WI38 (cell line): ENCODE results near the gene FMN2.
"Not testable (repeated sequence)": the region's sequence is repeated elsewhere in the genome, so short reads cannot be mapped to it uniquely, and the experiment has no call there.

Source experiments
- H3K4me3 ChIP-seq: 2 replicates; pipeline ENCODE4 v1.5.1; 2011; ENCODE audit warnings: low read depth, mild to moderate bottlenecking, control low read depth, low read length
- CTCF ChIP-seq: IDR thresholded peaks from 2 replicates; pipeline ENCODE4 v1.5.1; 2012; ENCODE audit warnings: low read depth, mild to moderate bottlenecking, control low read depth, low read length

FMN2 gene

GRCh38 chr1:240414237-240414636 lies 322.6 kb downstream of the FMN2 start:
- TF ChIP-seq CTCF, result no peak
- no peak overlapping the region for H3K4me3 ChIP-seq

DNA sequence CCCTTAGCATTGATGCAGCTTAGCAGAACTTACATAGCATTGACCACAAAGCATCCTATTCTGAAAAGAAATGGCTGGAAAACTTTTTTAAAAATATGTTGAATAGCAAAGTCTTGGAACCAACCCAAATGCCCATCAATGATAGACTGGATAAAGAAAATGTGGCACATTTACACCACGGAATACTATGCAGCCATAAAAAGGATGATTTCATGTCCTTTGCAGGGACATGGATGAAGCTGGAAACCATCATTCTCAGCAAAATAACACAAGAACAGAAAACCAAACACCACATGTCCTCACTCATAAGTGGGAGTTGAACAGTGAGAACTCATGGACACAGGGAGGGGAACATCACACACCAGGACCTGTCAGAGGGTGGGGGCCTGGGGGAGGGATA lies 323.3 kb downstream of the FMN2 start:
- not testable (repeated sequence) for H3K4me3 ChIP-seq

GRCh38 chr1:240415532-240415931 lies 323.8 kb downstream of the FMN2 start:
- TF ChIP-seq CTCF, result no peak
- H3K4me3 ChIP-seq, result no peak overlapping the region

- no peak overlapping the region for H3K4me3 ChIP-seq
- TF ChIP-seq CTCF, result no peak
These were observed 325.6 kb downstream of the FMN2 start for GRCh38 chr1:240417317-240417716.

DNA sequence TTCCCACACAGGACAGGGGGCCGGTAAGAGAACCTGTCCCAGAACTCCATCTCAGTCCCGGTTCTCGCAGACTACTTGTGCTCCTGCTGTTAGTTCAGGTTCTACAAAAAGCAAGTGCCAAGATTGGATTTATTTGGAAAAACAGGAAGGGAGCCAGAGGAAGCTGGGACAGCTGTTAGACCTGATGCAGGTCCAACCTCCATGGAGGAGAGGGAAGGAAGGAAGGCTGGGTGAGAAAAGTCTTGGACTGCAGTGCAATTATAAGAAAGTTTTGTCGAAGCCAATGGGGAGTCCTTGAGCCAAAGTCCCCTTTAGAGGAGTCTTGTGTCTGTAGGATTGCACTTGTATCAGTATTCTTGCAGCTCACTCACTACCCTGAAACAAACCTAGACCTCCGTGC lies 329.1 kb downstream of the FMN2 start:
- no peak for TF ChIP-seq CTCF
- no peak overlapping the region for H3K4me3 ChIP-seq

DNA sequence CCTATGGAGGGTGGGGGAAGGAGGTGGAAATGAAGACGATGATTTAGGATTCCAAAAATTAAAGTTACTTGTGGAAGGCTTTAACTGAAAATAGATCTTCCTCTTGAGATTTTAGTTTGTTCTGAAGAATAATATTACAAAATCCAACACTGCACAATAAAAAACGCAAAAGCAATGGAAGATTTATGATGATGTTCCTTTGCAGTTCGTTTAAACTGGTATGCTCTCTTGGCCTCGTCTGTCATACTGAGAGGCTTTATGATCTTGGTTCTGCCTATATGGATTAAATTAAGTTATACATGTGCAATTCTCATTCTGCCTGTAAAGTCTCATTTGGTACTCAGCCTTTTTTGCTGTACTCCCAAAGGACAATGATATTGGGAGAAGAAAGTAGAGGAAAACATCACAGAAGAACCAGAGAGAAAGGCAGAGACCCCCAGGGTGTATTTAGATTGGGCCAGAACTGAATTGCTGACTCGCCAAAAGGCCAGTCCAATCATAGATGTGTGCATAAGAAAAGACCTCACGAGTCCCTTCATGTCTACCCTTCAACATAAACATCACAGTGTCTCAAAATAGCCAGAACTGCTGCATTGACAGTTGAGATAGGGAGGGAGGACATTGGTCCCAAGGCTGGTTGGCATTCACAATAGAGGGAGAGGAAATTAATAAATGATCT lies 331.7 kb downstream of the FMN2 start:
- H3K4me3 ChIP-seq, result no peak overlapping the region
- no peak for TF ChIP-seq CTCF

DNA sequence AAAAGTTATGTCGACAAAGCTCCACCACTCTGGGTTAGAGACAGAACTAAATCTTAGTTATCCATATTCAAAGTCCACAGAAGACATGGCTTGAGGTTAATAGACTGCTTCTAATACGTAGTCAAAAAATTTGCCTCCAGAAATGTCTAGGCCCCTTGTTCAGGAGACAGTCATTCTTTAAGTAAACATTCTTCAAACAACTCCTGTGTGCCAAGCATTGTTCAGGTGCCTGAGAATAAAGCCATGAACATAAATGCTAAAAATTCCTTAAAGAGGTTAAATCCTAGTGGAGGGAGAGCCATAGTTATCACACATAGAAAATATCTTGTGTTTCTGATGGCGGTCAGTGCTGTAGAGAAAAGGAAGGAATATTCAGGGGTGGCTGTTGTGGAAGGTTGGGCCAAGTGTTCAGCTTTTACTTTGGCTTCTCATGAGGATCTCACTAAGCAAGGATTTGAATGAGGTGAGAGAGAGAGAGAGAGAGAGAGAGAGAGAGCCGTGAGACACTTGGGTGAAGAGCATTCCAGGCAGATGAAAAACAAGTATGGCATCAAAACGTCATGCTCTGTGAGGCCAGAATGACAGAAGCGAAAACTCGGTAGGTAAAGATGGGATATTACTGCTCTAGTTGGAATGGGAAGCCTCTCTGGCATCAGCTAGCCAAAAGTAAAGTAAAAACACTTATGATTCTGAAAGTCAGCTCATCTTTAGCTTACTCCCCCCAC lies 333.2 kb downstream of the FMN2 start:
- H3K4me3 ChIP-seq, result no peak overlapping the region
- TF ChIP-seq CTCF, result no peak
